GM23248 (cell line): Measurements from ENCODE around the gene MAP6D1. TPM values are rescaled to one million over a fixed set of nuclear protein-coding genes. Genes with fewer than 3 reads are reported as not detected.
"Not testable (repeated sequence)": the region's sequence is repeated elsewhere in the genome, so short reads cannot be mapped to it uniquely, and the experiment has no call there.

Experiments
- DNase-seq: peaks from one replicate; pipeline ENCODE4 v3.0.0-alpha.2; 2015
- H2AFZ ChIP-seq: fragments of 200-600 bp; sonication (generic); 2 replicates; pipeline ENCODE4 v1.6.1; 2016; ENCODE audit warnings: antibody characterized with exemption
- H3F3A ChIP-seq: fragments of 200-600 bp; sonication (generic); 2 replicates; pipeline ENCODE4 v1.6.1; 2016; ENCODE audit warnings: mild to moderate bottlenecking, antibody characterized with exemption, mixed run types; ENCODE audit not compliant: insufficient read depth
- H3K27ac ChIP-seq: fragments of 200-600 bp; sonication (generic); 2 replicates; pipeline ENCODE4 v1.5.1; 2016; ENCODE audit warnings: mild to moderate bottlenecking
- H3K27me3 ChIP-seq: fragments of 200-600 bp; sonication (generic); replicated peaks from 2 replicates; pipeline ENCODE4 v1.6.1; 2016; ENCODE audit warnings: mild to moderate bottlenecking; ENCODE audit not compliant: insufficient read depth
- H3K36me3 ChIP-seq: fragments of 200-600 bp; sonication (generic); 2 replicates; pipeline ENCODE4 v1.6.1; 2016; ENCODE audit warnings: low read depth, mild to moderate bottlenecking
- H3K4me1 ChIP-seq: fragments of 200-600 bp; sonication (generic); 2 replicates; pipeline ENCODE4 v1.6.1; 2016; ENCODE audit warnings: mild to moderate bottlenecking; ENCODE audit not compliant: insufficient read depth
- H3K4me2 ChIP-seq: fragments of 200-600 bp; sonication (generic); one replicate; pipeline ENCODE4 v1.6.1; 2016; ENCODE audit warnings: mild to moderate bottlenecking; ENCODE audit not compliant: unreplicated experiment
- H3K4me3 ChIP-seq: fragments of 200-600 bp; sonication (generic); 2 replicates; pipeline ENCODE4 v1.5.1; 2016; ENCODE audit warnings: mild to moderate bottlenecking
- H3K79me2 ChIP-seq: fragments of 200-600 bp; sonication (generic); 2 replicates; pipeline ENCODE4 v1.6.1; 2016; ENCODE audit warnings: mild to moderate bottlenecking; ENCODE audit not compliant: insufficient read depth
- H3K9ac ChIP-seq: fragments of 200-600 bp; sonication (generic); 2 replicates; pipeline ENCODE4 v1.6.1; 2016; ENCODE audit warnings: mild to moderate bottlenecking
- H3K9me2 ChIP-seq: fragments of 200-600 bp; sonication (generic); 2 replicates; pipeline ENCODE4 v1.6.1; 2016; ENCODE audit warnings: mixed run types, mild to moderate bottlenecking, moderate library complexity; ENCODE audit not compliant: insufficient read depth
- H3K9me3 ChIP-seq: fragments of 200-600 bp; sonication (generic); one replicate; pipeline ENCODE4 v1.6.1; 2017; ENCODE audit warnings: low read depth
- H4K20me1 ChIP-seq: fragments of 200-600 bp; sonication (generic); 2 replicates; pipeline ENCODE4 v1.6.0; 2016; ENCODE audit not compliant: insufficient read depth
- EZH2 ChIP-seq: fragments of 200-600 bp; sonication (generic); IDR thresholded peaks from 2 replicates; pipeline ENCODE4 v1.6.1; 2018; ENCODE audit warnings: antibody characterized with exemption, mild to moderate bottlenecking; ENCODE audit not compliant: insufficient read depth, poor library complexity, severe bottlenecking
- EZH2phosphoT487 ChIP-seq: fragments of 200-600 bp; sonication (generic); IDR thresholded peaks from 2 replicates; pipeline ENCODE4 v1.6.1; 2018; ENCODE audit warnings: antibody characterized with exemption, moderate library complexity, mild to moderate bottlenecking, low read depth; ENCODE audit not compliant: insufficient read depth
- WGBS, 2 experiments: methylation state at CpG; one replicate each; pipeline ENCODE4 v1.1.6; 2015 to 2017; ENCODE audit warnings: low lambda C conversion rate in 2 of 2, low coverage in 1 of 2; ENCODE audit errors: missing lambda C conversion rate in 2 of 2; 5-methylcytosine and 5-hydroxymethylcytosine counted together
- in situ Hi-C: fragments of 300-500 bp; cut with MboI; formaldehyde crosslinking; loops from 2 replicates; pipeline ENCODE4 v1.15.0; 2020
- polyA plus RNA-seq: library from polyadenylated mRNA; unstranded; fragments of >200 nt; fragmentation: Nextera tagmentation; extraction: Ambion mirVana; gene quantifications from 2 replicates; pipeline ENCODE4 v1.2.1, GENCODE V29; 2016
- total RNA-seq: library from RNA; depleted of rRNA; stranded (reverse); fragments of >200 nt; shearing (Covaris generic); gene quantifications from 2 replicates; pipeline ENCODE4 v1.2.3, GENCODE V29; 2014

MAP6D1 gene
- total and polyA plus RNA-seq, 2 experiments from 2014 or later = 2.8 to 5.5 TPM

DNA sequence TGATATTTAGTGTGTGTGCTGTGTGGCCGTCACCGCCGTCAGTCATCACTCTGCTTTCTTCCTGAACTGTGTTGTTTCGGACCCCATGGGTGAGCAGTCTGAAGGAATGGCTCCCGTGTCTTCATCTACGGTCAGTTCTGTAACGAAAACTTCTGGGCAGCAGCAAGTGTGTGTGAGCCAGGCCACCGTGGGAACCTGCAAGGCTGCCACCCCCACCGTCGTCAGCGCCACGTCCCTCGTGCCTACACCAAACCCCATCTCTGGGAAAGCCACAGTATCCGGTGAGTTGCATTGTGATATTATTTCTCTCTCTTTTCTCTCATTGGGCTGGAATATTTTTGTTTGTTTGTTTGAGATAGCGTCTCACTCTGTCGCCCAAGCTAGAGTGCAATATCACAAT is 34.7 kb downstream of the MAP6D1 start:
- Histone ChIP-seq H3K4me1 (no peaks in the 10 kb centered on the region), H4K20me1 (no peaks in the 10 kb centered on the region), H2AFZ (no peak overlapping the region), H3K4me3 (no peak overlapping the region), H3F3A (peaks cover 6% of the 10 kb centered on the region; the same call in 1 of the 2 replicates), H3K79me2 (peaks cover 57% of the 10 kb centered on the region), H3K9me2 (no peaks in the 10 kb centered on the region), H3K27ac (no peak overlapping the region), H3K9ac (no peak overlapping the region), H3K27me3 (no peaks in the 10 kb centered on the region), H3K36me3 (peaks cover 52% of the 10 kb centered on the region), H3K4me2 (no peak overlapping the region), H3K9me3 (no peaks in the 10 kb centered on the region)
- no peak for TF ChIP-seq EZH2phosphoT487
- TF ChIP-seq EZH2 = no peak
- in situ Hi-C loops = no loop called here
- DNase-seq = no peak
- WGBS, 2 experiments = 97 to 98% methylated on average over 16 of the region's 16 CpGs

DNA sequence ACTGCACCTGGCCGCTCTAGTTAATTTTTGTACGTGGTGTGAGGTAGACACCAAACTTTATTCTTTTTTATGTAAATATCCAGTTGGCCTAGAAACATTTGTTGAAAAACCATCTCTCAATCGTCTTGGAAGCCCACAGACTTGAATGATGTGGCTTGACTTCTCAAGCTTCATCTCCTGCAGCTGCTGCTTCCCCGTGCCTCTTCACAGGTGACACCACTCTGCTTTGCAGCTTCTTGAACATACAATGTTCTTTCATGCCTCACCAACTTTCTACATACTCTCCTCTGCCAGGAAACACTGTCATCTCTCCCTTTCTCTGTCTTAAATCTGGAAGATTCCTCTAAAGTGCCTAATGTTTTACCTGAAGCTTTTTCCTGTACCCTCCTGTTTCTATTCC is 35.6 kb downstream of the MAP6D1 start:
- Histone ChIP-seq H3K9me3 (no peaks in the 10 kb centered on the region), H3K9me2 (no peaks in the 10 kb centered on the region), H3K79me2 (peaks cover 57% of the 10 kb centered on the region), H2AFZ (no peak overlapping the region), H3K9ac (no peak overlapping the region), H3K36me3 (peaks cover 55% of the 10 kb centered on the region), H4K20me1 (no peaks in the 10 kb centered on the region), H3K4me2 (no peak overlapping the region), H3K27me3 (no peaks in the 10 kb centered on the region), H3K4me3 (no peak overlapping the region), H3K27ac (no peak overlapping the region), H3K4me1 (no peaks in the 10 kb centered on the region), H3F3A (peaks cover 6% of the 10 kb centered on the region; the same call in 1 of the 2 replicates)
- in situ Hi-C loops = no loop called here
- no peak for DNase-seq
- TF ChIP-seq EZH2phosphoT487 = no peak
- TF ChIP-seq EZH2 = no peak
- 87 to 90% methylated on average over 4 of the region's 4 CpGs for WGBS, 2 experiments

DNA sequence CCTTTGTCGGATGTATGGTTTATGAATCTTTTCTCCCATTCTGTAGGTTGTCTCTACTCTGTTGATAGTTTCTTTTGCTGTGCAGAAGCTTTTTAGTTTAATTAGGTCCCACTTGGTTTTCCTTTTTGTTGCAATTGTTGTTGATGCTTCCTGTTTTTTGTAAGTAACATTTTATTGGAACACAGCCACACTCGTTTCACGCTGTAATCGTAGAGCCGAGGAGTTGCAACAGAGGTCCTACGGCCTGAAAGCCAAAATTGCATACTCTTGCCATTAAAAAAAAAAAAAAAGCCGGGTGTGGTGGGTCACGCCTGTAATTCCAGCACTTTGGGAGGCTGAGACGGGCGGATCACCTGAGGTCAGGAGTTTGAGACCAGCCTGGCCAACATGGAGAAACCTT is 40.9 kb downstream of the MAP6D1 start:
- H2AFZ ChIP-seq, DNase-seq, H3K27ac ChIP-seq, H3K4me1 ChIP-seq, H3K9me2 ChIP-seq, H3K4me3 ChIP-seq, H4K20me1 ChIP-seq, H3F3A ChIP-seq, H3K27me3 ChIP-seq, H3K9ac ChIP-seq, in situ Hi-C loops, H3K9me3 ChIP-seq, H3K4me2 ChIP-seq: not testable (repeated sequence)
- Histone ChIP-seq H3K36me3 (peaks cover 64% of the 10 kb centered on the region), H3K79me2 (peaks cover 45% of the 10 kb centered on the region)
- WGBS, 2 experiments = 76 to 80% methylated on average over 10 of the region's 10 CpGs

DNA sequence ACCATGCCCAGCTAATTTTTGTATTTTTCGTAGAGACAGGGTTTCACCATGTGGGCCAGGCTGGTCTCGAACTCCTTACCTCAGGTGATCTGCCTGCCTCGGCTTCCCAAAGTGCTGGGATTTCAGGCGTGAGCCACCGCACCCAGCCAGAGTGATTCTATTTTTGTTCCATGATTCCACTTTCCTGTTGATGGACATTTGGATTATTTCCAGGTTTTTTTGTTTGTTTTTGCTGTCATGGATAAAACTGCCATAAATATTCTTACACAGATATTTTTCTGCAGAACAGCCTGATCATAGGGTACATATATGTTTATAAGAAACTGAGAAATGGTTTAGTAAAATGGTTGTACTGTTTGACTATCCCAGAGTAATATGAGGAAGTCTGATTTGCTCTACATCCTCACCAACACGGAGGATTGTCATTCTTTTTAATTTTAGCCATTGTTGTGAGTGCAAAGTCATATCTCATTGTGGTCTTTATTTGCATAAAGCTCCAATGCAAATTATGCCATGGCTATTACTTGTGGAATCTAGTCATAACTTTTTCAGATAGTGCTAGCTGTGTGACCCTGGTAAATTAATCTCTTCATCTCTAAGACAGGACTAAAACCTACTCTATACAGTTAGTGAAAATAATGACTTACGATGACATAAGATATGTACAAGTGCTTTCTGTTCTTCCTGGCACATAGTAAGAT is 42.7 kb downstream of the MAP6D1 start:
- Histone ChIP-seq H3K4me3 (no peak overlapping the region), H3K79me2 (peaks cover 33% of the 10 kb centered on the region; the same call in 1 of the 2 replicates), H3K27me3 (no peaks in the 10 kb centered on the region), H3K4me1 (no peaks in the 10 kb centered on the region), H3K9ac (no peak overlapping the region), H3K27ac (no peak overlapping the region), H3K9me2 (no peaks in the 10 kb centered on the region), H3K36me3 (peaks cover 70% of the 10 kb centered on the region), H4K20me1 (no peaks in the 10 kb centered on the region), H3K4me2 (no peak overlapping the region), H2AFZ (no peak overlapping the region), H3F3A (0 out of 2 replicates have a peak, but pooled peaks cover 7% of the 10 kb centered on the region), H3K9me3 (no peaks in the 10 kb centered on the region)
- TF ChIP-seq EZH2 = no peak
- 94 to 95% methylated on average over 7 of the region's 7 CpGs for WGBS, 2 experiments
- DNase-seq = no peak
- in situ Hi-C loops = no loop called here

DNA sequence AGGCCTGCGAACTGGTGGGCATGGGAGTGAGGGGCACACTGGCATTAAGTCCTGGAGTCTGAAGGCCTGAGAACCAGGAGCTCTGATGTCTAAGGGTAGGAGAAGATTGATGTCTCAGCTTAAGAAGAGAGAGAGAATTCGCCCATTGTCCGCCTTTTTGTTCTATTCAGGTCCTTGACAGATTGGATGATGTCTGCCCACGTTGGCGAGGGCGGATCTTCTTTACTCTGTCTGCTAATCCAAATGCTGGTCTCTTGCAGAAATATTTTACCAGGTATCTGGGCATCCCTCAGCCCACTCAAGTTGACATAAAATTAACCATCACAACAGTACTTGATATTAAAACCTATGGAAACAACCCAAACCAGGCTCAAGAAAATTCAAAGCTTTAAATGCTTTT is 44.1 kb downstream of the MAP6D1 start:
- Histone ChIP-seq H2AFZ (no peak overlapping the region), H3K36me3 (peaks cover 67% of the 10 kb centered on the region)
- DNase-seq = no peak

More for the DNA sequence above, 44.1 kb downstream of the MAP6D1 start:
- in situ Hi-C loops = no loop called here
- Histone ChIP-seq H3K27ac (no peak overlapping the region), H3K9ac (no peak overlapping the region), H3K9me2 (no peaks in the 10 kb centered on the region), H3K9me3 (no peaks in the 10 kb centered on the region), H3K4me2 (no peak overlapping the region), H3K4me3 (no peak overlapping the region), H4K20me1 (no peaks in the 10 kb centered on the region), H3K27me3 (no peaks in the 10 kb centered on the region), H3K4me1 (peaks cover 12% of the 10 kb centered on the region), H3K79me2 (peaks cover 26% of the 10 kb centered on the region; the same call in 1 of the 2 replicates), H3F3A (peaks cover 14% of the 10 kb centered on the region; the same call in 1 of the 2 replicates)
- WGBS, 2 experiments = 97 to 100% methylated on average over 6 of the region's 6 CpGs
- TF ChIP-seq EZH2 (no peak), EZH2phosphoT487 (no peak)
